ENCODE data around the gene MARCHF4.

DNA sequence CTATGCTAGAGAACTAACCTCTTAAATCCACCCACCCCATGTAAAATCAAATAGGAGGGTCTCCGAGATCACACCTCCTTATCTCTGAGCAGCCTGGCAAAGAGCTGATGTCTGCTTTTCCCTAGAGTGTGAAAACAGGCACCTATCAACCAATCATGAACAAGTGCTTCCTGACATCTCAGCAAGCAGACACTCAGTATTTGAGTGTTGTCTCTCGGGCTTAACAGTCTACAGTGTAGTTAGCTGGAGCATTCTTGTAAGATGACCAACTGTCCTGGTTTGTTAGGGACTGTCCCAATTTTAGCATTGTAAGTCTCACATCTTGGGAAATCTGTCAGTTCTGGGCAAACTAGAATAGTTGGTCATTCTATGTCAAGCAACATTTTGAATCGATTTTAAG, 26.4 kb downstream of the MARCHF4 start:
- TF ChIP-seq, protein P1, sequence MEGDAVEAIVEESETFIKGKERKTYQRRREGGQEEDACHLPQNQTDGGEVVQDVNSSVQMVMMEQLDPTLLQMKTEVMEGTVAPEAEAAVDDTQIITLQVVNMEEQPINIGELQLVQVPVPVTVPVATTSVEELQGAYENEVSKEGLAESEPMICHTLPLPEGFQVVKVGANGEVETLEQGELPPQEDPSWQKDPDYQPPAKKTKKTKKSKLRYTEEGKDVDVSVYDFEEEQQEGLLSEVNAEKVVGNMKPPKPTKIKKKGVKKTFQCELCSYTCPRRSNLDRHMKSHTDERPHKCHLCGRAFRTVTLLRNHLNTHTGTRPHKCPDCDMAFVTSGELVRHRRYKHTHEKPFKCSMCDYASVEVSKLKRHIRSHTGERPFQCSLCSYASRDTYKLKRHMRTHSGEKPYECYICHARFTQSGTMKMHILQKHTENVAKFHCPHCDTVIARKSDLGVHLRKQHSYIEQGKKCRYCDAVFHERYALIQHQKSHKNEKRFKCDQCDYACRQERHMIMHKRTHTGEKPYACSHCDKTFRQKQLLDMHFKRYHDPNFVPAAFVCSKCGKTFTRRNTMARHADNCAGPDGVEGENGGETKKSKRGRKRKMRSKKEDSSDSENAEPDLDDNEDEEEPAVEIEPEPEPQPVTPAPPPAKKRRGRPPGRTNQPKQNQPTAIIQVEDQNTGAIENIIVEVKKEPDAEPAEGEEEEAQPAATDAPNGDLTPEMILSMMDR (IDR thresholded peaks at IDR 0.05) = no peak
- TF ChIP-seq POLR2A (IDR thresholded peaks at IDR 0.05) = no peak
